GM18867 (cell line): ENCODE results near the gene NLRP1.

Source experiments
- ATAC-seq: cut with Tn5 transposase; IDR thresholded peaks from one replicate; pipeline ENCODE4 v1.9.1; 2021; ENCODE audit warnings: mild to moderate bottlenecking, moderate library complexity; ENCODE audit not compliant: unreplicated experiment

NLRP1 gene

DNA sequence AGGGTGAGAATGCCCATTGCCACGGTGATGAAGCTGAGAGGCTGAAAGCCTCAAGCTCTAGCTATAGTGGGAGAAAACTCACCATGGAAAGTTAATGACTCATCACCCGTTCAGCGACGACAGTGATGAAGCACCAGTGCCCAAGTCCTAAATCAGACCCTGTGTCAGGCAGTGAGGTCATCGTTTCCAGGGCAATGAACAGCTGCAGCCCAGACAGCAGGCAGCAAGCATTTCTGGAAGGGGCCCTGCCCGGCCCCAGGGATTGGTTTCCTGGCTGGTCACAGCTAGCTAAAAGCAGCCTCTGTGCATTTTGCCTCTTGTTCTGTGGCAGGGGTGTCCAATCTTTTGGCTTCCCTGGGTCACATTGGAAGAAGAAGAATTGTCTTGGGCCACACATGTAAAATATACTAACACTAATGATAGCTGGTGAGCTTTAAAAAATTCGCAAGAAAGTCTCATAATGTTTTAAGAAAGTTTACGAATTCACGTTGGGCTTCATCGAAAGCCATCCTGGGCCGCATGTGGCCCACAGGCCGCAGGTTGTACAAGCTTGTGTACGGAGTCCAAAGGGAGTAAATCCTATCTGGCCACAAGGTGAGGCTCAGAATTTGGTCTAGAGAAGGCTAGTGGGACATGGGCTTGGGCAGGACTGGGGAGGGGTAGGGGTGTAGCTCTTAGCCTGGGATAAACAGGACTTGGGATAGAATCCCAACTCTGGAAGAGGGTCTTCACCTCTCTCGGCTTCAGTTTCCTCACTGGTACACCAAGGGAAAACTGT is 57.3 kb downstream of the NLRP1 start:
- no peak for ATAC-seq

DNA sequence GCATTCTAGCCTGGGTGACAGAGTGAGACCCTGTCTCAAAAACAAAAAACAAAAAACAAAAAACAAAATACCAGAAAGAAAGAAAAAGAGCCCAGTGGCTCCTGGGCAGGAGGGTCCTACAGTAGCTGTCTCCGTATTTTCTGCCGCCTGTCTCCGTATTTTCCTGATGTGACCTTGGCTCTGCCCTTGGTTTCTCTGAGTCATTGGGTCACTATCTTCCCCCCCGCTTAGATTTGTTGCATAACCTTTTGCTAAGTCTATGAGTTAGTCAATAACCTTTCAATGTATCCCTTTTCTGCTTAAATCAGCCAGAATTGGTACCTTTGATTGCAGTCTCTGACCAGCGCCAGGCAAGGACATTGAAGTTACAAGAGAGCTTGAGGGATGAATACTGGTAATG is 61.1 kb downstream of the NLRP1 start:
- ATAC-seq, result no peak

DNA sequence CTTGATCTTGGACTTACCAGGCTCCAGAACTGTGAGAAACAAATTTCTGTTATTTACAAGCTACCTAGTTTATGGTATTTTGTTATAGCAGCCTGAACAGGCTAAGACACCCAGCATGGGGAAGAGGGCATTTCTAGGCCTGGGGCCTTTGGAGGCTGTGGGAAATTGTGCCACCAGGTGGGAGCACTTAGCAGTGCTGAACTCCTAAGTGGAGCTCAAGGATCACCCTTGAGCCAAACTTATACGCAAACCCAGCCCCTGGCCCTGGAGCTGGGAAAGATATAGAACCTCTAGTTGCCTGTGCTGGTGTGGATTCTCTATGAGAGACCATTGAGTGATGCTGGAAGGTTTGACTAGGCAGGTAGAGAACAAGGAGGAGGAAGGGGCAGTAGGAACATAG is 61.8 kb downstream of the NLRP1 start:
- no peak for ATAC-seq

DNA sequence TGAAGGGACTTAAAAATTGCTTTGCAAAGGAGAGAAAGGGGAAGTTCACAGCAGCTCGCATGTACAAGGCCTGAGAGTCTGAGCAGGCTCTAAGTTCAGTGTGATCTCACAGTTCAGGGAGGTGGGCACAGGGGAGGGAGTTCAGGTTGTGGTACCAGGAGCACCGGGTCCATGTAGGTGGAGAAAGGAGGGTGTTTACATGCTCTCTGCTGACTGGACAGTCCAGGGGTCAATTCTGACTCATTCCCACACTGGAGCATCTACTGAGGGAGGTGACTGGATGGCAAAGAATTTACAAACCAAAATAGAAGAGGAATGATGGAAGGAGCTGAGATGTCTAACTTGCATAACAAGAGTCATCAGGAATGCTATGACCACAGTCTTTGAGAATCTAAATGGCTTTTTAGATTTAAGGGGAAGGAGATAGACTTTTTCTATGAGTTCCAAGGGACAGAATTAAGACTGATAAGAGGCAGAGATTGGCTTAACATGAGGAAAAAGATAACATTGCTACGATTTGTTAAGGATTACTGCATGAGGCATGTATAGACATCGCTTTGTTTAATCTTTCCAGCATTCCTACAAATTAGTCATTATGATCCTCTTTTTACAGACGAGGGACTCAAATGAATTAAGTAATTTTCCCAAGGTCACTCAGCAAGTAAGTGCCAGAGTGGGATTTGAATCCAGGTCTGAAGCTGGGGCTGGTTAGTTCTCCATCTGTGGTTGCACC is 68.1 kb downstream of the NLRP1 start:
- ATAC-seq, result no peak

DNA sequence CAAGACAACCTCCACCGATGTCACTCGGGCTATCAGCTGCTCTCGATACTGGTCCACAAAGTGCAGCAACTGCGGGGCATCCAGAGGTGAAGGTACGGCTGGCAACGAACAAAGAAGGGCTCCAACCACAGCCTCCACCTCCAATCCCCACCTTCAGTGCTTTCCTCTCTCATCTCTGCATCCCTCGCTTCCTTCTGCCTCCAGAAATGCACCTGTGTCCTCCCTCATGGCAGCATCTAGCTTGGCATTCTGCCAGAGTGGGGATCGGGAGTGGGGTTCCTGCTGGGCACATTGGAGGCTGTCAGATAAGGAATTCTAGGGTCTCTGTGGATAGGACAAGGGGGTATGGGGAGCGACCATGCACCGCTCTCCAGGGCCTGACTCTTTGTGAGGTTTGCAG is 69.3 kb downstream of the NLRP1 start:
- no peak for ATAC-seq

DNA sequence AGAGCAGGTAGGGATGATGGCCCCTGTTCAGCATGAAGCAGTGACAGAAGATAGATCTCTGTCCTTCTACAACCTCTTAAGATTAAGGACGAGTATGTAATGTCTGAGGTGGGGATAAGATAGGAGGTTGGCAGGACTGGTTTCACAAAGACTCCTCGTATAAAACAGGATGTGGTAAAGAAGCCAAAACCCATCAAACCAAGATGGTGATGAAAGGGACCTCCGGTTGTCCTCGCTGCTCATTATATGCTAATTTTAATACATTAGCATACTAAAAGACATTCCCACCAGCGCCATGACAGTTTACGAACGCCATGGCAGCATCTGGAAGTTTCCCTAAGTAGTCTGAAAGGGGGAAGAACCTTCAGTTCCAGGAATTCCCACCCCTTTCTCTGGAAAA is 70.7 kb downstream of the NLRP1 start:
- no peak for ATAC-seq

DNA sequence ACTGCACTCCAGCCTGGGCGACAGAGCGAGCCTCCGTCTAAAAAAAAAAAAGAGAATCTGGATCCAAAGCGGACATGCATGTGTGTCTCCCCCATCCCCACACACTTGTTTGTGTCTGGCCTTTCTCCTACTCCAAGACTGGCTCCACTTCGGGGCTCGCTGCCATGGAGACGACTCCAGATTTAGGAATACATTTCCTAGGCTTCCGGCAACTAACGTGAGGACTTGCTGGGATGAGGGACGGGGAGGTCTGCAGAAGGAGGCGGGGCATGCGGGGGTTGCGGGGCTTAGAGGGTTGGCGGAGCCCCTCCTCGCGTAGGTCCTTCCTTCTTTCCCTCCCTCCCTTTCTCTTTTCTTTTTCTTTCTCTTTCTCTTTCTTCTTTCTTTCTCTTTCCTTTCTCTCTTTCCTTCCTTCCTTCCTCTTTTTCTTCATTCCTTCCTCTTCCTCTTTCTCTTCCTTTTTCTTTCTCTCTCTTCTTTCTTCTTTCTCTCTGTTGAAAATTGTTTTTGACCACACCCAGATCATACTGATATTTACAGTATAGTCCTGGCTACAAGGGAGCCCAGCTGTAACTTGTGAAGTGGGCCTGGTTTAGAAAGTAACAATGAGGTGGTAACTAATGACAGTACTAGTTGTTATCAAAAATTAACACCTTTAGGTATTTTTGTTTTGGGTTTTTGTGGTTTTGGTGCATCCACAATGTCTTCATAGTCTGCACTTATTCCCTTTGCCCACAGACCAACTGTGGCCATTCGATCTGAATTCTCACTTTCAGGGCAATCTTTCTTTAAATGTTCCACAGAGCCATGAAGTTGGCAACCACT is 72.7 kb downstream of the NLRP1 start:
- ATAC-seq, result no peak

DNA sequence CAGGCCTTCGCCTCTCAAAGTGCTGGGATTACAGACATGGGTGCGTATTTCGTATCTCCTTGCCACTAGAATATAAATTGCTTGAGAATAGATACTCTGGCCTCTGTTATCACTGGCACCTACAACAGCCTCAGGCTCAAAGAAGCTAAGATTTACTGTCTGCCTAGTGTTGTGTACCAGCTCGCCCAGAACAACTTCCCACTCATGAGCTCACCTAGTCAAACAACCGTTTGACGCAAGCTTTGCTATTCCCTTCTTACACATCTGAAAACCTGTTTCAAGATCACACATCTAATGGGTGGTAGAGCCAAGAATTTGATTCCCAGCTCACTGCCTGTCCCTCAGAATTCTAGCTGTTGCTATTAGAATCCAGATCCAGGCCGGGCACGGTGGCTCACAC is 73.5 kb downstream of the NLRP1 start:
- no peak for ATAC-seq

DNA sequence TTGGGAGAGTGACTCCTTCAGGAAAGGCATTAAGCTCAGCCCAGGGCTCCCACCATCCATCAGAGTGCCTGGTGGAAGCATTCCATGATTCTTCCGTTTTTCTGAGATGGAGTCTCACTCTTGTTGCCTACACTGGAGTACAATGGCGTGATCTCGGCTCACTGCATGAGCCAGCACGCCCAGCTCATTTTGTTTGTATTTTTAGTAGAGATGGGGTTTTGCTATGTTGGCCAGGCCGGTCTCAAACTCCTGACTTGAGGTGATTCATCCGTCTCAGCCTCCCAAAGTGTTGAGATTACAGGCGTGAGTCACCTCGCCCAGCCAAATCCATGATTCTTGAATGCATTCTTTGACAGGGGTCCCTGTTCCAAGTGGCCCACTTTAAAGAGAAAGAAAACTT is 74.8 kb downstream of the NLRP1 start:
- no peak for ATAC-seq

DNA sequence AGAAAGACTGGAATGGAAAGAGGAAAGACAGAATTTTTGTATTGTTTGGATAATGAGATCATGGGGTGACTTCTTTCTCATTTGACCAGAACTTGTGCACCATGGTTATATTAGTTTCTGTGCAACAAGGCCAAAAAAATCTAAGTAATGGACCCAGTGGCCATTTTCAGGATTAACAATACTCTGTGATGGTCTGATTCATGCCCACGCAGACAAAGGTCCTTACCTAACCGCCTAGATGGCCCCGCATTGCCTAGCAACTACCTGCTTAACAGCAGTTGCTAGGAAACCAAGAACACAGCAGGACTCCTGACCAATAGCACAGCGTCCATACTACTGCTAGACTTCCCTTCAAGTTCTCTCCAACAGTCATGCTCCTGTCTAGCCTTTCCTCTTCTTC is 75.5 kb downstream of the NLRP1 start:
- ATAC-seq, result no peak

DNA sequence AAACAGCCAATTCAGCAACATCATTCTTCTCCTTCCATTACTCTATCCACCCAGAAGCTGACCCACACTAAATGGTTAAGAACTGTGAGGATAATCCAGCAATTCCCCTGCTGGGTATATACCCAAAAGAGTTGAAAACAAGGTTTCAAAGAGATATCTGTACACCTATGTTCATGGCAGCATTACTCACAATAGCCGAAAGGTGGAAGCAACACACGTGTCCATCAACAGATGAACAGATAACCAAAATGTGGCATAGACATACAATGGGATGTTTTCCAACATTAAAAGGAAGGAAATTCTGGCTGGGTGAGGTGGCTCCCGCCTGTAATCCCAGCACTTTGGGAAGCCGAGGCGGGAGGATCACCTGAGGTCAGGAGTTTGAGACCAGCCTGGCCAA is 78.0 kb downstream of the NLRP1 start:
- ATAC-seq, result no peak

DNA sequence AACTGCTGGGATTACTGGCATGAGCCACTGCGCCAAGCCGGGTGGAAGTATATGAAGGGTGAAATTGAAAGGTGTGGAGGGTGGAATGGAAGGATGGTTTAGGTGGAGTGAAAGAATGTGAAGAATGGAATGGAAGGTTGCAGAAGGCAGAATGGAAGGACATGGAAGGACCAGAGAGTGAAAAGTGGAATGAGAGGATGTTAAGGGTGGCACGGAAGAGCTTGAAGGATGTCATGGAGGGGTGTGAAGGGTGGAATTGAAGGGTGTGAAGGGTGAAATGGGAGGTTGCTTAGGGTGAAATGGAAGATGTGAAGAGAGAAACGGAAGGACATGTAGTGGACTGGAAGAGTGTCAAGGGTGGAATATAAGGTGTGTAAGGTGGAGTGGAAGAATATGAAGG is 81.8 kb downstream of the NLRP1 start:
- ATAC-seq, result no peak

DNA sequence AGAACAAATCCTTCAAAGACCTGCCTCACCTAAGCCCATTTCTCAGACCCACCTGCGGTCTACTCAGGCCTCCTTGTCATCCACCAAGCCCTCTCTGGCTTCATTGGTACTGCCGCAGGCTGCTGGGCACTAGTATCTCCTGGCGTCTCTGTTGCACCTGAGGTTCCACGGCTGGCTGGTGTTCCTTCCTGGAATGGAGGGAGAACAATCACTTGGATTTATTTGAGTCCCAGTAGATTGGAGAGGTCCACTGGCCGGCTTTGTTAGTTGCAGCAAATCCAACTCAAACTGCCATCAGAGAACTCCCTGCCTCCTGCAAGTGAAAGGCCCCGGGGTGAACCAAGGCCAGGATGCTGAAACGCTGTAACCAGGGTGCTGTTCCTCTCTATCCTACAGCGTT is 82.6 kb downstream of the NLRP1 start:
- no peak for ATAC-seq

DNA sequence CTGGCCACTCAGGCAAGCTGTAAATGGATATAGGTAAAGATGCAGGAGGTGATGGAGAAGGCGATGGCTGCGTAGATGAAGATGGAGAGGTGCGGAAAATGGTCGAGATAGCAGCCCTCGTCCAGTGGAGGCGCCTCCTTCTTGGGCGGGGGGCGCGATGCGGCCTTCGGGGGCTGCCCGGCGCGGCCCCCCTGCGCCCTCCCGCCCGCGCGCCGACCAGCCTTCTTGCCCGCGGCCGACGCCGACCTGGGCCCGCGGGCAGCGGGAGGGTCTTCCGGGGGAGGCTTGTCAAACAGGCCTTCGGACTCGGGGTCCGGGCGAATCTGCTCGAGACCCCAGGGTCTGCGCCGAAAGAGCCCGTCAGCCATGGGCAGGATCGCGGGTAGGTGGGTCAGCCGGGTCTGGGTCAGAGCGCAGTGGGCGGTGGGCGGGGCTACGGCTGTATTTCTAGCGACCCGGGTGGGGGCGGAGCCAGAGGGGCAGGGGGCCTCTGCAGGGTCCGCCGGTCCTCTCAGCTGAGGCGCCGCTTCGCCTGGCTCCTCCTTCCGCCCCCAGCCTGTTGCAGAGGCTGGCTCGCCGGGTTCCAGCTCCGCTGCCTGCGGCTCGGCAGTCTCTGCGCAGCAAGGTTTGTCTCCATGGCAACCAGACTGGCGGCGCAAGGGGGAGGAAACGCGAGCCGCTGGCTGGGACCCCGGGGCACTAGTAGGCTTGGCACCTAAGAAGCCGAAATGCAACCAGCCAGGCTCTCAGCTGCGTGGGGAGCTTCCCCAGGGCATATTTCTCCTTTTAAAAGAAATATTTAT is 83.5 kb downstream of the NLRP1 start:
- no peak for ATAC-seq

DNA sequence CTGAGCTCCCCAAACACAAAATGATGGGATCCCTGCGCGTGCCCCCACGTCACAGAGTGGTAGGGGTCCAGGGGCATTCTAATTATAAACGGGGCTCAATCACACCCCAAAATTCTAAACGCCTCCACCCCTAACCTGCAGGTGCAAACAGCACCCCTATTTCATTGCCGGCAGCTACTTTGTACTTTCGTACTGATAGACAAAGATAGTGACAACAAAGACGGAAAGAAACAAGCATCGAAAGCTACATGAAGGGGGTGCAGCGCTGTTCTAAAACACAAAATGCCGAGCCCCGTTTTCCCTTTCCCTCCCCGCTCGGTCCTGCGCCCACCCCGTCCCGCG is 84.1 kb downstream of the NLRP1 start:
- ATAC-seq, result no peak

DNA sequence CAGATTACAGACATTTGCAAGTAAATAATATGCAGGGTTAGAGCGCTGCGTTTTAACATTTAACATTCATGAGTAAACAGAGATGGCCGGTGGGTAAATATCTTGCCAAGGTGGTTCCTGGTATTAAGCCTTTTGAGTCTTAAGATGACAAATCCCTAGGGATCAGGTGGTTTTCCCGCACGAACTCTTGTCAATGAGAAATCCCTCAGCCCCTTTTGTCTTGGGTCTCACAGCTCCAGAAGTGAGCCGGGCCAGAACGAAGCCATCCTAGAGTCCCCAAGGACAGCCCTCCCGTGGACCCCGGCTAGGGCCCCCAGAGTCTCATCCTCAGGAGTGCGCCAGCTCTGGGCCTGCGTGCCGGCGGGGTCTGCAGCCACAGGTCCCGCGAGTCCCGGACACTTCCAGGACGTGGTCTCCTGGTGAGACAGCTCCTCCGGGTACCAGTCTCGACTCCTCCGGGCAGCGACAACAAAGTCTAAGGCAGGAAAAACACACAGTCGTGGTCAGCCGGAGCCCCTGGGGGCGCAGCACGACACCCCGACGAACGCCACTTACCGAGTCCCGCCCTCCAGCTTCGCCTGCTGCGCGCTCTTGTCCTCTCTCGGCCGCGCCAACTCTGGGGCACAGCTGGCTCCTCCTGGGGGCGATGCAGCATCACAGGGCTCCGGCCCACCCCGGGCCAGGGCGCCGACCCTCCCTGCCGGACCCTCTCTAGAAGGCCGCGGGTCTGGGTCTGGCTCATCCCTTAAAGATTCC is 84.7 kb downstream of the NLRP1 start:
- ATAC-seq, result no peak

DNA sequence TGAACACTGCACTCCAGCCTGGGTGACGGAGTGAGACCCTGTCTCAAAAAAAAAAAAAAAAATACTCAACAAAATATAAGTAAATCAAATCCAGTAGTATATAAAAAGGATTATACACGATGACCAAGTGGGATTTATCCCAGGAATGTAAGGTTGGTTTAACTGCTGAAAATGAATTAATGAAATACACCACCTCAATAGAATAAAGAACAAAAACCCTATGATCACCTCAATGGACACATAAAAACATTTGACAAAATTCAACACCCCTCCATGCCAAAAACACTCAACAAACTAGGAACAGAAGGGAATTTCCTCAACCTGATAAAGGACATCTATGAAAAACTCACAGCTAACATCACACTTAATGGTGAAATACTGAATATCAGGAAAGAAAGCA is 91.3 kb downstream of the NLRP1 start:
- no peak for ATAC-seq

DNA sequence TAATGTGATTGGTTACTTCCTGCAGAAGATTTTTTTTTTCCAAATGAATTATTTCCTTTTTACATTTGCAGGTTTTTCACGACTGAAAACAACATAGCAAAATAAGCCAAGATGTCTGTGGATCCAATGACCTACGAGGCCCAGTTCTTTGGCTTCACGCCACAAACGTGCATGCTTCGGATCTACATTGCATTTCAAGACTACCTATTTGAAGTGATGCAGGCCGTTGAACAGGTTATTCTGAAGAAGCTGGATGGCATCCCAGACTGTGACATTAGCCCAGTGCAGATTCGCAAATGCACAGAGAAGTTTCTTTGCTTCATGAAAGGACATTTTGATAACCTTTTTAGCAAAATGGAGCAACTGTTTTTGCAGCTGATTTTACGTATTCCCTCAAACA is 95.6 kb downstream of the NLRP1 start:
- no peak for ATAC-seq

DNA sequence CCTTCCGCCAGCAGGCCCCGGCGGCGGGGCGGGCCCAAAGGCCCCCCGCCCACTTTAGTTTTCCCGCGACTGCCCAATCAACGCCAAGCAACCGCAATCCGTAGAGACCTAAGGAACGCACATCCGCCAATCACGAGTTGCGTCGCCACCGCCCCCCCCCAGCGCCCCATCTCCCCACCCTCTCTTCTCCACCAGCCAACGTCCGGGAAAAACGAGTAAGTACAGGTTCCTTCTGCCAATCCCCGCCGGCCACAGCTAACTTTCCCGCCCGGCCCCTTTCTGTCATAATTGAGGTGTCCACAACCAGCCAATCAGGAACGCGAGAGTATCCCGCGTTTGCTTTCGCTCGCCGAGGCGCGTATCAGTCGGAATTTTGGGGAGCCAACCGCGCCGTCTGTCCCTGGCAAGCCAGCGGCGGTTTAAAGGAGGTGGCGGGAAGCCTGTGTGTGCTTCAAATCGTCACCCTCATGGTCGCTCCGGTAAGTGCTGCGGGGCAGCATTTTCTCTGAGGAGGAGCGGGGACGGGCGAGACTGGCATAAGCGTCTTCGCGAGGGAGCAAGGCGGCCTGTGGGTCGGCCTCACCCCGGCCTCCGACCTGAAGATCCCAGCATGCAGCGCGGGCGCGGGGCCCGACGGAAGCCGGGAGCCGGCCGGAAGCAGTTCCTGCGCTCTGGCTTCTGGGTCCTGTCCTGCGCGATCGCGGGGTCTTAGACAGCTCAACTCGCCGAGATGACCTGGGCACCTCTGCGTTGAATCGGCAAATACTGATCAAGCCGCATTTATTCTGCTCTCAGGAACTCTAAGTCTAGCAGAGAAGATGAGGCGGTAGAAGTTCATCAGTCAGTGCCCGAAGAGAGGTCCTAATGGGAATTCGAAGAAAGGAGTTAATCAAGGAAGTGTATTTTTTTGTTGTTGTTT is 97.8 kb downstream of the NLRP1 start, which contains the start of gene MIS12:
Gene MIS12, plus strand, starts transcription at position 361 of the 919 bp plus-strand sequence. CDS start 2,297 bp downstream, outside the sequence.
- peak; percentile 80 for ATAC-seq
